Measurements from ENCODE around the gene C19orf25. TPM values are rescaled to one million over a fixed set of nuclear protein-coding genes. Genes with fewer than 3 reads are reported as not detected.

The C19orf25 gene
- total and polyA plus RNA-seq, 2 of the 13 experiments (the other 11 are each of a cell fraction or from before 2014, with no cell fraction given) = 14.2 to 32.4 TPM

GRCh38 chr19:1447504-1447903 is 31.5 kb downstream of the C19orf25 start (continued):
- TF ChIP-seq KDM1A (CRISPR knock-in tag; IDR thresholded peaks at IDR 0.05) = no peak

GRCh38 chr19:1446713-1447481 is 32.1 kb downstream of the C19orf25 start:
- Histone ChIP-seq H4K20me1 (ENCODE audit: insufficient read depth, low read length) (peaks cover 20% of the 10 kb centered on the region; the same call in 1 of the 2 replicates), H3K79me2 (ENCODE audit: insufficient read depth, low read length) (no peaks in the 10 kb centered on the region), H3K4me1 (ENCODE audit: insufficient read depth, low read length) (peaks cover 19% of the 10 kb centered on the region), H3K27ac (ENCODE audit: extremely low read length, insufficient read depth, low read length) (no peak overlapping the region), H3K36me3 (replicated peaks in 1 of 2; ENCODE audit: control insufficient read depth in 1 of 2, insufficient read depth in 2 of 2, low read length in 2 of 2) (peaks cover 0 to 7% of the 10 kb centered on the region in 2 experiments; a peak in 1 of 5 replicates), H3K27me3 (ENCODE audit: control insufficient read depth in 1 of 2, insufficient read depth in 2 of 2, low read length in 2 of 2) (peaks cover 9 to 51% of the 10 kb centered on the region in 2 experiments), H3K9ac (ENCODE audit: insufficient read depth, low read depth, low read length) (no peak overlapping the region), H3K9me3 (ENCODE audit: low read length) (no peaks in the 10 kb centered on the region), H2AFZ (ENCODE audit: low read length) (no peak overlapping the region), H3K4me2 (ENCODE audit: low read depth, low read length) (peak overlapping the region; percentile 56), H3K4me3 (replicated peaks in 1 of 3; ENCODE audit: insufficient read depth in 1 of 3, low read depth in 2 of 3, low read length in 3 of 3) (peak overlapping the region in 1 of 3 experiments; percentile 78; a peak in 1 of 6 replicates)
- DNase-seq (ENCODE audit: low spot score) = no peak
- in situ Hi-C loops (cut with HindIII; ENCODE audit: extremely low pct_ligation_motif_present, low pct_unique_long_range_greater_than_20kb) (no loop called here), intact Hi-C loops (cut with micrococcal nuclease; ENCODE audit: unreplicated experiment) (no loop called here)
- WGBS (ENCODE audit: low lambda C conversion rate) = 12% methylated on average over 5 of the region's 63 CpGs
- no TSS peak for BruUV-seq (replicated peaks)
- no peak for ATAC-seq
- FAIRE-seq = no peak
- POLR2A ChIA-PET = no interaction called here
- CTCF ChIA-PET (ENCODE audit: low intra/inter-chr PET ratio, low total read pairs) = no interaction called here
- TF ChIP-seq ZBTB43 (CRISPR knock-in tag; conservative IDR thresholded peaks at IDR 0.05) = no peak
- no peak for TF ChIP-seq ZNF646 (CRISPR knock-in tag; IDR thresholded peaks at IDR 0.05)
- no peak for TF ChIP-seq ZBTB49 (CRISPR knock-in tag; IDR thresholded peaks at IDR 0.05; ENCODE audit: borderline replicate concordance)
- TF ChIP-seq ZBTB7B (CRISPR knock-in tag; IDR thresholded peaks at IDR 0.05) = no peak
- no peak for TF ChIP-seq ETV5 (CRISPR knock-in tag; IDR thresholded peaks at IDR 0.05; ENCODE audit: borderline replicate concordance)
- TF ChIP-seq ZNF660 (CRISPR knock-in tag; IDR thresholded peaks at IDR 0.05; ENCODE audit: borderline replicate concordance, low read depth) = no peak
- TF ChIP-seq ZNF276 (CRISPR knock-in tag; IDR thresholded peaks at IDR 0.05; ENCODE audit: low read depth) = no peak
- TF ChIP-seq HOXA5 (CRISPR knock-in tag; IDR thresholded peaks at IDR 0.05) = peak; percentile 79; the same call in 1 of the 2 replicates
